CD4-positive, alpha-beta T cell treated with Interleukin-17A for 1 hour (primary cell): ENCODE results near the gene CFAP157.

ENCODE experiments used
- DNase-seq: peaks from one replicate; pipeline ENCODE4 v3.0.0-alpha.2; 2020

Gene CFAP157

DNA sequence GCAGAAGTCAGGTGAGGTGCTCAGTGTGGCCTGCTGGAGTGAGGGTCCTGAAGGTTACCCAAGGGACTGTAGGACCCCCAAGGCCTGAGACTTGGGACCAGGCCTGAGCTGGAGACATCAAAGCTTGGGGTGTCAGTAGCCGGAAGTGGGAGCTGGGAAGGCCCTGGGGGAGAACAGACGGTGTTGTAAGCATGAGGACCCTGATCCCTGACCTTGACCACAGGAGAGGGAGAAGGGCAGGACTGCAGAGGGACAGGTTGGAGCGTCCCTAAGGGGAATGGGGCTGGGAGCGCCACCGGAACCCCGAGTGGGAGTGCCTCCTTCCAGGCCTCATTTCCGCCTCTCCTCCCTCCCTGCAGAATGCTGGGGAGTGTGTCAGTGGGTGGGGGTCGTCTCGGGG, 9.6 kb downstream of the CFAP157 start:
- DNase-seq, result no peak

DNA sequence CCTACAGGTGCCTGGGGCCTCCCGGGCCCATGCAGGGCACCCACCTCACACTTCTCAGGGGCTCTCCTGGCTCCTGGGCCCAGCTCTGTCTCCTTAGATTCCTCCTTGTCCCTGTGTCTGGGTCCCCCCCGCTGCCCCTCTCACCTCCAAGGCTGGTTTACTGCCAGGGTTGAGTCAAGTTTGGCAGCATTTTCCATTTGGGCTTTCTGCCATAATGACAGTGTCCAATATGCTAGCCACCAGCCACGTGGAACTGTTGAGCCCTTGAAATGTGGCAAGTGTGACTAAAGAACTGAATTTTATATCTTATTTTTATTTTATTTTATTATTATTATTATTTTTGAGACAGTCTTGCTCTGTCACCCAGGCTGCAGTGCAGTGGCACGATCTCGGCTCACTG, 11.0 kb downstream of the CFAP157 start:
- DNase-seq, result no peak

DNA sequence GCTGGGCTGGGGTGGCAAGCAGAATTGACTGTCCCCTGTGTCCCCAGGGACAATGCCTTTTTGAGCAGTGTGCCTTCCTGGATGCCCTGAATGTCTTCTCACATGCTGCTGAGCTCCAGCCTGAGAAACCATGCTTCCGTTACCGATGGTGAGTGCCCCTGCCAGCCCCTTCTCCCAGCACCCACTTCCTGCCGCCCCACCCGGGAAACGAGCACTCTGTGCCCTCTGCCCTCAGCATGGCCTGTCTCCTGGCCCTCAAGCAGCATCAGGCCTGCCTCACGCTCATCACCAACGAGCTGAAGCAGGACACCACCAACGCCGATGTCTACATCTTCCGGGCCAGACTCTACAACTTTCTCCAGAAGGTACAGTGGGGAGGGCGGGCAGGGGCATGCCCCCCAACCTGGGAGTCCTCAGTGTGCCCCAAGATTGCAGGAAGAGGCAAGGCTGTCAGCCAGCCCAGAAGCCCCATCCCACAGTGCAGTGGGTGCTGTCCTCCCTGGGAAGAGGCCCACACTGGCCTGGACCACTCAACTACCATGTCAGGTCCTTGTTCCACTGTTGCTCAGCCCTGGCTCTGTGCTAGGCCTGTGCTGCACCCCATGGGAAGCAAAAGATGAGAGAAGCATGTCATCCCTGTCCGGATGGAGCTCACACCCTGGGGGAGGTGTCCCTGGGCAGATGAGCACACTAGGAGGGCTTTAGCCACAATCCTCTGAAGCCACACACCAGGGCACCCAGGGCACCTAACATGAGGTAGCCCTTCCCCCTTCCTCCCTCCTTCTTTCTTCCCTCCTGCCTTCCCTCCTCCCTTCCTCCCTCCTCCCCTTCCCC, 13.5 kb downstream of the CFAP157 start:
- DNase-seq, result peak; percentile 50

GRCh38 chr9:127720865-127721227, 14.1 kb downstream of the CFAP157 start:
- DNase-seq, result no peak

DNA sequence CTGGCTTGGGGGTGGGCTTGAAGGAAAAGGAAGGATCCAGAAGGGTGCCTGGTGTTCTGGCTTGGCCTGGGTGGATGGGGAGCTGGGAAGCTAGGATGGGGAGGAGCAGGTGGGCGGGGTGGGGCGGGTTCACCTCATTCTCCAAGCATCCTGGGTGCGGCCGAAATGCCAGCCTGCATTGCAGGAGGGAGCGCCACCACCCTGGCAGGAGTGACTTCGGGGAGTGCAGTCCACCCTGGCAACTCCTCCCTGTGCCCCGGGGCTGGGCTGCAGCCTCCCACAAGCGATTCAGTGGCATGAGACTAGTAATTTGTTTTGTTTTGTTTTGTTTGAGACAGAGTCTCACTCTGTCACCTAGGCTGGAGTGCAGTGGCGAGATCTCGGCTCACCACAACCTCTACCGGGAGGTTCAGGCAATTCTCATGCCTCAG, 14.6 kb downstream of the CFAP157 start:
- peak; percentile 45 for DNase-seq

- DNase-seq, result no peak
Measured at GRCh38 chr9:127722055-127722745, 15.4 kb downstream of the CFAP157 start.

- no peak for DNase-seq
Measured at GRCh38 chr9:127723013-127723412, 16.2 kb downstream of the CFAP157 start.

GRCh38 chr9:127723444-127723843, 16.7 kb downstream of the CFAP157 start:
- DNase-seq, result no peak

GRCh38 chr9:127724012-127724411, 17.2 kb downstream of the CFAP157 start:
- DNase-seq, result no peak

DNA sequence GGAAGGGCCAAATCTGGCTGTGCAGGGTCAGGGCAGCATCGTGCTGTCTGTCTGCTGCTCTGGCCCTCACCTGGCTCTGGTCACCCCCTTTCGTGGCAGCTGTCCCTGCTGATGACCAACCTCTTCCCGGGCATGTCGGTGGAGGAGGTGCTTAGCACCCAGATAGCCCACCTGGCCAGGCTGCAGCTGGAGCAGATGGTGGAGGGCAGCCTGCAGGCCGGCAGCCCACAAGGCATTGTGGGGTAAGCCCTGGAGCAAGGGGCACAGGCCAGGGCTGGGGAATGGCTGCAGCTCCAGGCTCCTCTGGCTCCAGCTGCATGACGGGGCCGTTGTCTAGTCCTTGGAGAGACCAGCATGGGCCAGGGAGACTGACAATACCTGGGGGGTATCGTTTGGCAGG, 20.1 kb downstream of the CFAP157 start:
- no peak for DNase-seq

DNA sequence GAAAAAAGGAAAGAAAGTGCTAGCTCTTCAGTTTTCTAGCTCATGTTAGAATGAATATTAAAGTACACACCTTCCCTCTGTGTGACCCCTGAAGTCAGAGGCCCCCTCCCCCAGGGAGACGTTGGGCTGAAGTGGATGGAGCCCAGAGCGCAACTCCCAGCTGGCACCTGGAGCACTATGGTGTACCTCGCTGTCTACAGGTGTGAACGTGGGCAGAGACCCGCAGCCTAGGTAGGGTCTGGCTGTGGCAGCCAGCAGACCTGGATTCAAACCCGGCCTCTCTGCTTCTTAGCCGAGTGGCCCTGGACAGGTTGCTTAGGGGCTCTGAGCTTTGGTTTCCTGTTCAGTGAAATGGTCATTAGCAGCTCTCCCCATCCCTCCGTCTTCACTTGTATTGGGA, 22.0 kb downstream of the CFAP157 start:
- DNase-seq, result no peak

DNA sequence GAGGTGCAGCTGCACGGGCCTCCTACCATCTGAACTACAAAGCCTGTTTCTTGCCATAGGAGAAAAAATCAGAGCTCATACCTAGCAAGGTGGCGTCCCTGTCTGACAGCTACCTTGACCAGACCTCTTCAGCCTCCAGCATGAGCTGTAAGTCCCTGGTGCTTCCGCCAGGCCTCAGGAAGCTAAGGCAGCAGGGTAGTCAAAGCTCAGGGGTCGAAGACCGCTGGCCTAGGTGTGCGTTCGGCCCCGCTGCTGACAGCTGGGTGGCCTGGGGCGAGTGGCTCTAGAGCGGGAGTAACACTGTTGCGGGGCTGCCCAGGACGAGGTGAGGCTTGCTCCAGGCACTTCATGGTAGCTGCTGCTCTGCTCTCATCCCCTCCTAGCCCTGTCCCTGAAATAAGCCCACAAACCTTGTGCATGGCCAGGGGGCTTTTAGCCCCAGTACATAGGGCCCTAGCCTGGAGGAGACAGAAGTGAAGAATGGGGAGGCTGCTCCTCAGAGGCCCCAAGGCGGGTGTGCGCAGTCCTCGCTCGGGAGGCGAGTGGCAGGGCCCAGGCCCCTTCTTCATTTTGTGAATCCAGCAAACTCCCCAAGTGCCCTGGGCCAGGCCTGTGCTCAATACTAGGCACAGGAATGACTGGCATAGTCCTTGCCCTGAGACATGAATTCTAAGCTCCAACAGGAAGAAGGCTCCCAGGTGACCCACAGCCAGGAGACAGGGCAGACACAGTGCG, 22.9 kb downstream of the CFAP157 start:
- DNase-seq, result no peak

DNA sequence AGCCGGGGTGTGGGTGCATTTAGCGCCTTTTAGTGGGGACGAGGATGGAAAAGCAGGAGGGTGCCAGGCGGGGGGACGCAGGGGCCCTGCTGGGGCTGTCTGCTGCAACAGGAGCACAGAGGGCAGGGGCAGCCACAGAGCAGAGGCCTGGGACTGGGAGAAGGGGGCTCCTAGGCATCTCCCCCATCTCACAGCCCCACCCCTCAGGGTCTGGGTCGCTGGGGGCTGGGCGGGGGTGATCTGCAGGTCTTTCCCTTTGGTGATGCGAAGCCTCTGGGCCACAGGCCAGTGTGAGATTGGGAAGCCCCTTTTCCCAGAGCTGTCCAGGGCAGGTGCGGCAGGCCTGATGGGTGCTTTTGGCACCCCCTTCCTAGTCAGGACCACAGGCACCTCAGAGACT, 23.5 kb downstream of the CFAP157 start:
- no peak for DNase-seq

- no peak for DNase-seq
Measured at GRCh38 chr9:127730799-127731410, 24.1 kb downstream of the CFAP157 start.

DNA sequence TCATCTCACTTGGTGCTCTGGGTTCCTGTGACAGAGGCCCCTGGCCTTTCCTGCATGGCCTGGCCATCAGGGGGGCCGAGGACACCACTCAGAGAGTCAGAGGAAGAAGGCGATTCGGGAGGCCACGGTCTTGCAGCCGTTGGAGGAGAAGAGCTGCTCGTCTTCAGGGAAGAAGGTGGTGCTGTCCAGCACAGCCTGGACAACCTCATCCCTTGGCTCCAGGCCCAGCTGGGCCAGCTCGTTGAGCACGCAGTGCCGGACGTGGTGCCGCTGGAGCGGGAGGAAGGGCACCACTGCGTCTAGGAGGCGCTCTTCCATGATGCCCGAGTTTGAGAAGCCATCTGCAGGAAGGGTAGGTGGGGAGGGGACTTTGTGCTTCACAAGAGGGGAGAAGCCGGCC, 25.1 kb downstream of the CFAP157 start:
- no peak for DNase-seq

DNA sequence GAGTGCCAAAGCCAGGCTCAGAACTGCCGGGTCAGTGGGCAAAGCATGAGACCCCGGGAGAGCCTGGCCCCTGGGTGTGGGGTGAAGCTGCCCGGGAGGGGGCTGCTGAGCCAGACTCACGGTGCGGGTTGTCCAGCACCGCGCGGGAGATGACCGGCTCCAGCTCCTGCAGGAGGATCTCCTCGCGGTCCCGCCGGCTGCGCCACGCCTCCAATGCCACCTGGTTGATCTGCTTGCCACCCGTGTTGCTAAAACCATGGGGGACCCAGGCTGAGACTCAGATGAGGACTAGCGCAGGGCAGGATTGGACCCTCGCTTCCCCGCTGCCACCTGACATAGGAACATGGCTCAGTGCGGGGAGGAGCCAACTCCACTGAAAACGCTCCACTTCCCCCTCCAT, 25.7 kb downstream of the CFAP157 start:
- no peak for DNase-seq

GRCh38 chr9:127733614-127734013, 26.8 kb downstream of the CFAP157 start:
- DNase-seq, result no peak

DNA sequence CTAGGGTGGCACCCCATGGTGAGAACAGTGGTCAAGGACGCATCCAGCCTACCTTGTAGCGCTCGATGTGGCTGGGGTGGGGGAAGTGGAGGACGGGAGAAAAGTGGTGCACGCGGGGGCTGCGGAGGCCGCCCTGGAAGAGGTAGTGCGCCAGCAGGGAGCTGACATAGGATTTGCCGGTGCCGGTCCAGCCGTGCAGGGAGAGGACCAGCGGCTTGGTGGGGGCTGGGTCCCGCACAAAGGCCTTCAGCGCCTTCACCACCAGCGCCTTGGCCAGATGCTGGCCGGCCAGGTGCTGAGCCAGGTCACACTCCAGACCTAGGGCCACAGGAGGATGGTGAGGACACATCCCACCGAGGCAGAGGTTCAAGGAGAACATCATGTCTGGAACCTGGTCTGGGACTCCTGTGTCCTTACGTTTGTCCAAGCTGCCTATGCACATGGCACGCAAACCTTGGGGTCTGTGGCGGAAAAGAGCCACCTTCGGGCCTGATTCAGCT, 27.5 kb downstream of the CFAP157 start:
- no peak for DNase-seq

DNA sequence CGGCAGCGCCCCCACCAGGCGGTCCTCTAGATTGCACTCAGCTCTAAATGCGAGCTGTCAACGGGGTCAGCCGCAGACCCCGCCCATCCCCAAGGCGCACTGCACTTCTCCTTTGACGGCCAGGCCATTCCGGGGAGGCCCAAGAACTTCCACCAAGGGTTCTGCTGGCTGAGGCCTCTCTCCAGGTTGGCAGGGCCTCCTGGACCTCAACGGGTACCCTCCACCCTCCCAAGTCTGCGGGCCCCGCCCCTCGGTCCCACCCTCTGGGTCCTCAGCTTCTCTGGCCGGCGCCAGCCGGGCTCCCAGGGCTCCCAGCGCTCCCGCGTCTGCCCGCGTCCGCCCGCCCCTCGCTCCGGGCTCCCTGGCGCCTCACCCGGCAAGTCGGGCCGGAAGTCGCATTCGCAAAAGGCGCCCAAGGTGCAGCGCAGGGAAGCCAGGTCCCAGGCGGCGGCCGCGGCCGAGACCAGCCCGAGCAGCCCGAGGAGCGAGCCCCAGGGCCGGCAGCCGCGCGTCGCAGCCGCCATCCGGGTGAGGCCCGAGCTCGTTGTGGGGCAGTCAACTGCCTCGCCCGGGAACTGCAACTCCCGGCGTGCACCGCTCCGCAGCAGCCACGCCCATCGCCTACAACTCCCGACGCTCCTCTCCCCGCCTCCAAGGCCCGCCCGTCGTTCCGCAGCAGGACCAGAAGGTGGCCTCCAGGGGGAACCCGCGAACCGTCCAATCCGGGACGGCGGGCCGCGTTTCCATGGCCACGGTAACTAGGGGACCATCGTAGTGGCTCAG, 28.1 kb downstream of the CFAP157 start, which contains the start of gene TOR2A:
TSS of gene TOR2A (minus strand) at position 548 of the 783 bp plus-strand sequence. CDS start at position 524, 24 bp downstream.
- DNase-seq, result peak; percentile 99

DNA sequence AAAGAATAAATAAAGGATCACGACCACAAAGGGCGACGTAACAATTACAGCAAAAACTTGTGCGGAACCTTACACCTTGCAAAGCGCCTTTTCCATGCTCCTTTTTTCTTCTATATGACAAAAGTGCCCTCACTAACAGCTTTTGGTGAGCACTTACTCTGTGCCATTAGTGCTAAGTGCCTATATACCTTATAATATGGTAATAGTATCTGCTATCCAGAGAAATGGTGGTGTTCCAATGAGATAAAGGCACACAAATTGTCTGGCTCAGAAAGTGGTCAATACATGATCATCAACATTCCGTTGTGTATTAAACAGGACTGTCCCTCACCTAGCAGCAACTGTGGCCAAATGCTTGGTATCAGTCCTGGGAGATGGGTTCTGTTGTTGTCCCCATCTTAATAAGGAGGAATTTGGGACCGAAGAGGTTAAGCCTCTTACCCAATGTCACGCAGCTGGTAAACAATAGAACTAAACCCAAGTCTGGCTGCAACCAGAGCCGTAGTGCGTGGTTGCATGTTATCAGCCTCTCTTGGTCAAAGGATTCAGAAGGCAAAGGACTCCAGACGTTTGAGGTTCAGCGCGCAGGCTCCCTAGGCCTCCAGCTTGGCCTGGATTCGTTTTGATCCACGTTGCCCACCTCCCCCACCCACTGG, 28.9 kb downstream of the CFAP157 start:
- no peak for DNase-seq

DNA sequence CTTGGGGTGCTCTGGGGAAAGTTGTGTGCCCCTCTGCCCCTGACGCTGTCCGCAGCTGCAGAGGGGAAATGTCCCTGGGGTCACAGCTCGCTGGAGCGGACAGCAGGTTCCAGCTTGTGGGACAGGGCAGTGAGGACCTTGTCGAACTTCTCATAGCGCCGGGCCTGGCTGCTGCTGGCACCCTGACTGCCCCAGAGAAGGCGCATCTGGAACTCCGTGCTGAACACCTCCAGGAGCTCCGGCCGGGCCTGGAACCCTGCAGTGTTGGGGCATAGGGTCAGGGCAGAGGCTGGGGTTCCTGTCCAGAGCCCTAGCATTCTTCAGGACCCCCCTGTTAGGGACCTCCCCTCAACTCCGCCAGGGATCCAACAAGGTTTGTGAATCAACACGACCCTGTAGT, 31.9 kb downstream of the CFAP157 start:
- DNase-seq, result no peak
